PC-9 (cell line): ENCODE measurements around the gene CDC16.

Experiments
- CTCF ChIP-seq: fragments of 200-600 bp; sonication (generic); conservative IDR thresholded peaks from 2 replicates; pipeline ENCODE4 v1.6.1; 2017; ENCODE audit warnings: mixed run types, antibody characterized with exemption, mild to moderate bottlenecking, moderate library complexity
- EZH2 ChIP-seq: fragments of 200-600 bp; sonication (generic); IDR thresholded peaks from 2 replicates; pipeline ENCODE4 v1.8.0; 2017; ENCODE audit warnings: antibody characterized with exemption, low read depth

- TF ChIP-seq CTCF (no peak), EZH2 (no peak)
These were observed 21.9 kb downstream of the CDC16 start for GRCh38 chr13:114256547-114256946.
